NB4 (cell line): ENCODE results near the gene MX1.

ENCODE experiments used
- DNase-seq: peaks from one replicate; pipeline ENCODE4 v3.0.0; 2010; ENCODE audit warnings: low read depth
- H3K4me3 ChIP-seq: one replicate; pipeline ENCODE4 v1.5.1; 2011; ENCODE audit warnings: mild to moderate bottlenecking, low read depth, low read length, moderate library complexity
- MYC ChIP-seq: IDR thresholded peaks from 2 replicates; pipeline ENCODE4 v1.6.1; 2011; ENCODE audit warnings: low read depth, low read length
- POLR2A ChIP-seq: IDR thresholded peaks from 2 replicates; pipeline ENCODE4 v1.6.1; 2011; ENCODE audit warnings: mild to moderate bottlenecking; ENCODE audit not compliant: insufficient read length; ENCODE audit errors: extremely low read depth
- TF ChIP-seq, protein P1 (sequence below): IDR thresholded peaks from 2 replicates; pipeline ENCODE4 v1.6.1; 2011; ENCODE audit warnings: low read depth, low read length
- TF ChIP-seq, protein P2 (sequence below): IDR thresholded peaks from one replicate; pipeline ENCODE4 v1.5.1; 2012; ENCODE audit warnings: low read depth, low read length

Gene MX1

GRCh38 chr21:41403331-41403730 lies 22.7 kb upstream of the MX1 start:
- TF ChIP-seq MYC, result no peak
- TF ChIP-seq, protein P1, sequence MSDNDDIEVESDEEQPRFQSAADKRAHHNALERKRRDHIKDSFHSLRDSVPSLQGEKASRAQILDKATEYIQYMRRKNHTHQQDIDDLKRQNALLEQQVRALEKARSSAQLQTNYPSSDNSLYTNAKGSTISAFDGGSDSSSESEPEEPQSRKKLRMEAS, result no peak
- TF ChIP-seq POLR2A, result no peak
- TF ChIP-seq, protein P2, sequence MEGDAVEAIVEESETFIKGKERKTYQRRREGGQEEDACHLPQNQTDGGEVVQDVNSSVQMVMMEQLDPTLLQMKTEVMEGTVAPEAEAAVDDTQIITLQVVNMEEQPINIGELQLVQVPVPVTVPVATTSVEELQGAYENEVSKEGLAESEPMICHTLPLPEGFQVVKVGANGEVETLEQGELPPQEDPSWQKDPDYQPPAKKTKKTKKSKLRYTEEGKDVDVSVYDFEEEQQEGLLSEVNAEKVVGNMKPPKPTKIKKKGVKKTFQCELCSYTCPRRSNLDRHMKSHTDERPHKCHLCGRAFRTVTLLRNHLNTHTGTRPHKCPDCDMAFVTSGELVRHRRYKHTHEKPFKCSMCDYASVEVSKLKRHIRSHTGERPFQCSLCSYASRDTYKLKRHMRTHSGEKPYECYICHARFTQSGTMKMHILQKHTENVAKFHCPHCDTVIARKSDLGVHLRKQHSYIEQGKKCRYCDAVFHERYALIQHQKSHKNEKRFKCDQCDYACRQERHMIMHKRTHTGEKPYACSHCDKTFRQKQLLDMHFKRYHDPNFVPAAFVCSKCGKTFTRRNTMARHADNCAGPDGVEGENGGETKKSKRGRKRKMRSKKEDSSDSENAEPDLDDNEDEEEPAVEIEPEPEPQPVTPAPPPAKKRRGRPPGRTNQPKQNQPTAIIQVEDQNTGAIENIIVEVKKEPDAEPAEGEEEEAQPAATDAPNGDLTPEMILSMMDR, result no peak
- no peak overlapping the region for H3K4me3 ChIP-seq
- DNase-seq, result no peak

DNA sequence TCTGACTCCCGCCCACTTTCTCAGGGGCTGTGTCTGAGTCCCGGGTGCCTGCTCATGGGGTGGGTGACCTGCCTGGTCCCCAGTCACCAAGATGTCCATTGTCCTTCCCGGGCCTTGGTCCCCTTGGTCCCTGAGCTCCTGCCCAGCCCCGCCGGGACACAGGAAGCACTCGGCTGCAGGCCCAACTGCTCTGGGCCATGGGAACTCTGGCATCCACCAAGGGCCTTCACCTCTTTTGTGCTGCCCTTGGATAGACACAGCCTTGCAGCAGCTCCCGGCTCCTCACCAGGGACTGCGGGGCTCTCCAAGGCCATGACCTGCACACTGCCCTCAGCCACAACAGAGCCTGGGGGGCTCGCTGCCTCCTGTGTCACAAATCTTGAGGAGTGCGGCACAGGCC lies 22.1 kb upstream of the MX1 start:
- TF ChIP-seq MYC, result no peak
- TF ChIP-seq, protein P1, result no peak
- TF ChIP-seq, protein P2, result no peak
- no peak for TF ChIP-seq POLR2A
- no peak for DNase-seq
- H3K4me3 ChIP-seq, result no peak overlapping the region

- DNase-seq, result peak; percentile 6
- TF ChIP-seq MYC (no peak), POLR2A (no peak)
- TF ChIP-seq, protein P1, result no peak
- TF ChIP-seq, protein P2, result no peak
- no peak overlapping the region for H3K4me3 ChIP-seq
Observed at GRCh38 chr21:41405321-41405720, 20.7 kb upstream of the MX1 start.

- no peak overlapping the region for H3K4me3 ChIP-seq
- peak; percentile 55 for DNase-seq
- TF ChIP-seq MYC (no peak), POLR2A (no peak)
- TF ChIP-seq, protein P2, result no peak
- TF ChIP-seq, protein P1, result no peak
Observed at GRCh38 chr21:41406340-41406739, 19.7 kb upstream of the MX1 start.

DNA sequence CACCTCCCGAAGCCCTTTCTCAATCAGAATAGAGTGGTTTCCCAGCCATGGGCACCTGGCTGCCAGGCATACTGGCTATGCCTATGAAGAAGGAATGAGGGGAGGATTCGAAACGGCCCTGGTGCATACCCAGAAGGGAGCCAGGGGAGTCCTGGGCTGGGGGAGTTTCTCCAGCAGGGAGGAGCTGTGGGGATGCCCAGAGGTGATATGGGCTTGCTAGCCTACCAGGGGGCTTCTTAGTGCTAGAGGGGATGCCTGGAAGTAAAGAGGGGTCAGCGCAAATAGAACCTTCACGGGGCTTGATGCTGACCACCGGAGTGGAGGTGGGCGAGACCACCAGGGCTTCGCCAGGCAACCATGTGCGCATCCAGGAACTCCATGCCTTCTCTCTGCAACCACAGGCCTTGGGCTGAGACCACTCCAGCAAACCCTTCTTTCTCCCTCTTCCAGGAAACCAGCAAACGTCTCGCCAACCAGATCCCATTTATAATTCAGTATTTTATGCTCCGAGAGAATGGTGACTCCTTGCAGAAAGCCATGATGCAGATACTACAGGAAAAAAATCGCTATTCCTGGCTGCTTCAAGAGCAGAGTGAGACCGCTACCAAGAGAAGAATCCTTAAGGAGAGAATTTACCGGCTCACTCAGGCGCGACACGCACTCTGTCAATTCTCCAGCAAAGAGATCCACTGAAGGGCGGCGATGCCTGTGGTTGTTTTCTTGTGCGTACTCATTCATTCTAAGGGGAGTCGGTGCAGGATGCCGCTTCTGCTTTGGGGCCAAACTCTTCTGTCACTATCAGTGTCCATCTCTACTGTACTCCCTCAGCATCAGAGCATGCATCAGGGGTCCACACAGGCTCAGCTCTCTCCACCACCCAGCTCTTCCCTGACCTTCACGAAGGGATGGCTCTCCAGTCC lies 18.2 kb upstream of the MX1 start:
- H3K4me3 ChIP-seq, result no peak overlapping the region
- no peak for DNase-seq
- TF ChIP-seq, protein P2, result no peak

DNA sequence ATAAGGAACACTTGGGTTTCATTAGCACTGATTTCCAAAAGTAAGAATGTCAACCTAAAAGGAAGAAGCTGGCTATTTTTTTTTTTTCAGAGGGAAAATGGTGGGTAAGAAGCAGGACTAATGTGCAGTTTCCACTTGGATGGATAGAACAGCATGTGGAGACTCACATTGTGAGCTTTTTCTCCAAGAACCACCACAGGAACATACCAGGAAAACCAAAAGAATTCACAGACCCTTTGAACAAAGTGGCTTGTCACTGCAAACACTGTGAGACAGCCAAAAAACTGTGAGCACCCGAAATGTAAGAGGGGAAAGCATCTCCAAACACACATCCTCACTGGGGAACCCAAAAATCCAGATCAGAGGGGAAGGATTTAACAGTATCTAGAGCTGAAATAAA lies 15.7 kb upstream of the MX1 start:
- TF ChIP-seq, protein P1, result no peak
- TF ChIP-seq, protein P2, result no peak
- TF ChIP-seq MYC, result no peak
- TF ChIP-seq POLR2A, result no peak
- H3K4me3 ChIP-seq, result no peak overlapping the region
- DNase-seq, result no peak
